KBM-7 (cell line): ENCODE data around the gene CTNND1.

Experiments used
- DNase-seq: peaks from one replicate; pipeline ENCODE4 v3.0.0-alpha.2; 2015
- in situ Hi-C: fragments of 300-500 bp; cut with MboI; formaldehyde crosslinking; loops from 2 replicates; pipeline ENCODE4 v1.14.3; 2020; ENCODE audit warnings: low sequenced_read_pairs, low pct_unique_long_range_greater_than_20kb, mixed read lengths

The CTNND1 gene

GRCh38 chr11:57787920-57788702 is 26.5 kb downstream of the CTNND1 start:
- peak; percentile 87 for DNase-seq
- in situ Hi-C loops: no loop called here

- no peak for DNase-seq
- in situ Hi-C loops: no loop called here
Measured at GRCh38 chr11:57788703-57789088, 27.1 kb downstream of the CTNND1 start.

- in situ Hi-C loops: no loop called here
- DNase-seq: peak; percentile 7
Measured at GRCh38 chr11:57791321-57792059, 29.9 kb downstream of the CTNND1 start.

- DNase-seq: peak; percentile 99
- in situ Hi-C loops: no loop called here
Measured at GRCh38 chr11:57792060-57792541, 30.5 kb downstream of the CTNND1 start.

- in situ Hi-C loops: no loop called here
- DNase-seq: peak; percentile 73
Measured at GRCh38 chr11:57792870-57793269, 31.3 kb downstream of the CTNND1 start.

- peak; percentile 37 for DNase-seq
- in situ Hi-C loops: no loop called here
Measured at GRCh38 chr11:57793351-57794115, 31.9 kb downstream of the CTNND1 start.

GRCh38 chr11:57798905-57799559 is 37.4 kb downstream of the CTNND1 start:
- DNase-seq: peak; percentile 22
- in situ Hi-C loops: no loop called here

- DNase-seq: peak; percentile 86
- in situ Hi-C loops: no loop called here
Measured at GRCh38 chr11:57800444-57801182, 39.0 kb downstream of the CTNND1 start.

GRCh38 chr11:57801183-57801485 is 39.5 kb downstream of the CTNND1 start:
- in situ Hi-C loops: no loop called here

GRCh38 chr11:57802411-57802810 is 40.8 kb downstream of the CTNND1 start:
- in situ Hi-C loops: no loop called here
- DNase-seq: no peak

More at GRCh38 chr11:57801183-57801485, 39.5 kb downstream of the CTNND1 start:
- no peak for DNase-seq

- in situ Hi-C loops: no loop called here
- DNase-seq: no peak
Measured at GRCh38 chr11:57804466-57804865, 42.9 kb downstream of the CTNND1 start.

- in situ Hi-C loops: no loop called here
- no peak for DNase-seq
Measured at GRCh38 chr11:57805780-57806179, 44.2 kb downstream of the CTNND1 start.

- in situ Hi-C loops: no loop called here
Measured at GRCh38 chr11:57812634-57813033, 51.0 kb downstream of the CTNND1 start.

GRCh38 chr11:57815476-57815875 is 53.9 kb downstream of the CTNND1 start:
- DNase-seq: no peak
- in situ Hi-C loops: no loop called here

More at GRCh38 chr11:57812634-57813033, 51.0 kb downstream of the CTNND1 start:
- no peak for DNase-seq

GRCh38 chr11:57815877-57816276 is 54.3 kb downstream of the CTNND1 start:
- in situ Hi-C loops: no loop called here
- no peak for DNase-seq

GRCh38 chr11:57818812-57819211 is 57.2 kb downstream of the CTNND1 start:
- DNase-seq: no peak
- in situ Hi-C loops: no loop called here

GRCh38 chr11:57819252-57819979 is 57.8 kb downstream of the CTNND1 start:
- DNase-seq: no peak
- in situ Hi-C loops: no loop called here

GRCh38 chr11:57823859-57824258 is 62.3 kb downstream of the CTNND1 start:
- in situ Hi-C loops: no loop called here
- no peak for DNase-seq
